PC-9 (cell line): ENCODE results near the gene PRPF40A.

ENCODE experiments used
- CTCF ChIP-seq: fragments of 200-600 bp; sonication (generic); conservative IDR thresholded peaks from 2 replicates; pipeline ENCODE4 v1.6.1; 2017; ENCODE audit warnings: mixed run types, antibody characterized with exemption, mild to moderate bottlenecking, moderate library complexity
- EZH2 ChIP-seq: fragments of 200-600 bp; sonication (generic); IDR thresholded peaks from 2 replicates; pipeline ENCODE4 v1.8.0; 2017; ENCODE audit warnings: antibody characterized with exemption, low read depth

DNA sequence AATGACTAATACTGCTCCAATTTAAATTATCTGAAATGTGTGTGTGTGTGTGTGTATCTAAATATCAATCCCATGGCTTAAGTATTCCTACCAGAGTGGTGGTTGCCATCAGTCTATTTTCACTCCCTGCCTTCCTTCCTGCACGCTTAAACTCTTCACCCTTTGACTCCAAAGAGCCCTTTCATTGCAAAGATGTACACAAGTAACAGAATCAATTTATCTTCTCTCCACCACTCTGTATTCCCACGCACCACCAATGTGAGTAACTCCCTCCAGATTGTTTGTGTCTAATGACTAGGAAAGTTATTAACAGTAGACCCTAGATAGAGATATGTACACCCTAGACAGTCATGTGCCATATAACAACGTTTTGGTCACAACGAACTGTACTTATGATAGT lies 44.0 kb upstream of the PRPF40A start:
- TF ChIP-seq CTCF (no peak), EZH2 (no peak)
